ENCODE data around the gene RXRB. TPM values are rescaled to one million over a fixed set of nuclear protein-coding genes. Genes with fewer than 3 reads are reported as not detected.

Gene RXRB
- total RNA-seq, 2 donors from 2014 or later = 33.4 to 36.3 TPM

DNA sequence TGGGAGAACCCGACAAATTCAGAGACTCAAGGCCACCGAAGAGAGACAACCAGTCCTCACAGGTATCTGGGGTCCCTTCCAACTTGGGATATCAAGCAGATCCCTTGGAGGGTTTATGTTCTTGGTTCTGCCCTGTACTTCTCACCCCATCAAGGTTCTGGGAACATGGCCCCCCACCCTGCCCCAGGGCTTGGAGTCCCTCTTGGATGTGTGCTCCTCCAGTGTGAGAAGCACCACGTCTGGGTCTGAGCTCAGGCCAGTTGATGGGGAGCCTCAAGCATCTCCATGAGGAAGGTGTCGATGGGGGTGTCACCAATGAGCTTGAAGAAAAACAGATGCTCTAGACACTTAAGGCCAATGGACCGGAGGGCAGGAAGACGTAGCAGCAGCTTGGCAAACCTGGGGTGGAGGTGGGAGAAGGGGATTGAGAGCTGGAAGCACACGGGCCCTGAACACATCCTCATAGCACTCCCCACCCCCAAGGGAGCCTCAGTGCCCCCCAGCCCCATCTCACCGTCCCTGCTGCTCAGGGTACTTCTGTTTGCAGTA is 6.0 kb downstream of the RXRB start:
- TF ChIP-seq, protein P1, sequence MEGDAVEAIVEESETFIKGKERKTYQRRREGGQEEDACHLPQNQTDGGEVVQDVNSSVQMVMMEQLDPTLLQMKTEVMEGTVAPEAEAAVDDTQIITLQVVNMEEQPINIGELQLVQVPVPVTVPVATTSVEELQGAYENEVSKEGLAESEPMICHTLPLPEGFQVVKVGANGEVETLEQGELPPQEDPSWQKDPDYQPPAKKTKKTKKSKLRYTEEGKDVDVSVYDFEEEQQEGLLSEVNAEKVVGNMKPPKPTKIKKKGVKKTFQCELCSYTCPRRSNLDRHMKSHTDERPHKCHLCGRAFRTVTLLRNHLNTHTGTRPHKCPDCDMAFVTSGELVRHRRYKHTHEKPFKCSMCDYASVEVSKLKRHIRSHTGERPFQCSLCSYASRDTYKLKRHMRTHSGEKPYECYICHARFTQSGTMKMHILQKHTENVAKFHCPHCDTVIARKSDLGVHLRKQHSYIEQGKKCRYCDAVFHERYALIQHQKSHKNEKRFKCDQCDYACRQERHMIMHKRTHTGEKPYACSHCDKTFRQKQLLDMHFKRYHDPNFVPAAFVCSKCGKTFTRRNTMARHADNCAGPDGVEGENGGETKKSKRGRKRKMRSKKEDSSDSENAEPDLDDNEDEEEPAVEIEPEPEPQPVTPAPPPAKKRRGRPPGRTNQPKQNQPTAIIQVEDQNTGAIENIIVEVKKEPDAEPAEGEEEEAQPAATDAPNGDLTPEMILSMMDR (IDR thresholded peaks at IDR 0.05) = no peak

DNA sequence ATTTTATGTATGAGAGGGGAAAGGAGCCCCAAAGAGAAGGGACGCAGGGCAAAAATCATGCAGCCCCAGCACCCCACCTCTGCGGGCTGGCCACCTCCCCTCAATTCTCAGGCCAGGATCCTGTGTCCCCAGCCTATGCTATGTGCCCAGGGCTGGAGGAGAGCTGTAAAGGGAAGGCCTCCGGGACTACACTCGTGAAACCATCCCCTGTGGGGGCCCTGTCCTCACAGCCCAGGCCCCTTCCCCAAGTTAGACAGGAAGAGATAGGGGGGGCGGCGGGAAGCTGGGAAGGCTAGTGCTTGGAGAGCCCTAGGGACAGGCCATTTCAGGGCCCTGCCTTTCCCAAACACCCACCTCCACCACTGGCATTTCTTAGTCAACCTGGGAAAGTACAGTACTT is 6.8 kb downstream of the RXRB start:
- H3K4me1 ChIP-seq = peaks cover 6% of the 10 kb centered on the region
- no peak for DNase-seq
- H3K27me3 ChIP-seq = peaks cover 24% of the 10 kb centered on the region
- no peaks in the 10 kb centered on the region for H3K9me3 ChIP-seq
- H3K27ac ChIP-seq = no peak overlapping the region
- TF ChIP-seq, protein P1 (IDR thresholded peaks at IDR 0.05) = no peak
- peaks cover 3% of the 10 kb centered on the region for H3K36me3 ChIP-seq
- no peak overlapping the region for H3K9ac ChIP-seq (ENCODE audit: low read depth in 2 of 2, low read length in 2 of 2)
- intact Hi-C loops (cut with DNase I) = no loop called here
- H3K4me3 ChIP-seq = no peak overlapping the region

More for the DNA sequence above, 6.0 kb downstream of the RXRB start:
- intact Hi-C loops (cut with DNase I) = no loop called here
- no peak overlapping the region for H3K27ac ChIP-seq
- no peak overlapping the region for H3K4me3 ChIP-seq
- peaks cover 3% of the 10 kb centered on the region for H3K36me3 ChIP-seq
- H3K9ac ChIP-seq (ENCODE audit: low read depth in 2 of 2, low read length in 2 of 2) = no peak overlapping the region
- peaks cover 24% of the 10 kb centered on the region for H3K27me3 ChIP-seq
- no peak for DNase-seq
- peaks cover 6% of the 10 kb centered on the region for H3K4me1 ChIP-seq
- H3K9me3 ChIP-seq = no peaks in the 10 kb centered on the region

DNA sequence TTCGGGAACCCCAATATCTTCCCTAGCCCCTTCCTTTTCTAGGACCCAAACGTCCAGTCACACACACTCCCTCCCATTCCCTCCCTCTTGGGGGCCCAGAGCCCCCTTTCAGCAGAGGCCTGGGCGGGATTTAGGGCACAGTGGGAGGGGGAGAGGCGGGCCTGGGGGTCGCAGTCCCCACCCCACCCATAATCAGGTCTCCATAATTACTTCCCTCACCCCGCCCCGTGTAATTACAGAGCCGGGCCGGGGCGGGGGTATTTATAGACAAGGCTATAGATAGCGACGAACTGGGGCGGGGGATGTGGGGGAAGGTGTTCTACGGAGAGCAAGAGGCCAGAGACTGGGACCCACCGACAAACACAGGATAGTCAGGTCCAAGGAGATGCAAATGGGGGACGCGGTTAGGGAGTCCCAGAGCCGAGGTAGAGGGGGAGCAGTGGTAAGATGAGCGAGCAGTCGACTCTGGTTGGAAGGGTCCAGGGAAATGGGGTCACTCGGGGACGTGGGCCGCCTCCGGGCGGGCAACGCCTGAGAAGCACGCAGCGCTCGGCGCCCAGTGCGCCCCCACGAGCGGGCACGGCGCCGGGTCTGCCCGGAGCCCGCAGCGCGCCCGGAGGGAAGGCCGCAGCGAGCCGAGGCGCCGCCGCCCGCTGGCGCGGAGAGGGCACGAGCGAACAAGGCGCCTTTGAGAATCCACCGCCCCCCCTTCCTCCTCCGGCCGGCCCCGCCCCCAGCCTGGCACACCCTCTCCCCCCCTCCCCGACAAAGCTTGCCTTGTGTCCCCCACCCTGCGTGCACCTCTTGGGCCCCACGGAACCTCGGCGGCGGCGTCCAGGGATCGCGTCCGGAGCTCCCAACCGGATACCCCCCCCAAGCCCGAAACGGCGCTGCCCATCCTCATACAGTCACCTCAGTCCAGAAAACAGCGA is 7.5 kb downstream of the RXRB start:
- Histone ChIP-seq H3K4me3 (peak overlapping the region; percentile 11), H3K36me3 (peaks cover 3% of the 10 kb centered on the region), H3K4me1 (peaks cover 6% of the 10 kb centered on the region), H3K27ac (no peak overlapping the region), H3K9me3 (no peaks in the 10 kb centered on the region), H3K9ac (ENCODE audit: low read depth in 2 of 2, low read length in 2 of 2) (peak overlapping the region; percentile 44 to 47), H3K27me3 (peaks cover 24% of the 10 kb centered on the region)
- intact Hi-C loops (cut with DNase I) = no loop called here
- DNase-seq = no peak
- TF ChIP-seq, protein P1 (IDR thresholded peaks at IDR 0.05) = no peak

DNA sequence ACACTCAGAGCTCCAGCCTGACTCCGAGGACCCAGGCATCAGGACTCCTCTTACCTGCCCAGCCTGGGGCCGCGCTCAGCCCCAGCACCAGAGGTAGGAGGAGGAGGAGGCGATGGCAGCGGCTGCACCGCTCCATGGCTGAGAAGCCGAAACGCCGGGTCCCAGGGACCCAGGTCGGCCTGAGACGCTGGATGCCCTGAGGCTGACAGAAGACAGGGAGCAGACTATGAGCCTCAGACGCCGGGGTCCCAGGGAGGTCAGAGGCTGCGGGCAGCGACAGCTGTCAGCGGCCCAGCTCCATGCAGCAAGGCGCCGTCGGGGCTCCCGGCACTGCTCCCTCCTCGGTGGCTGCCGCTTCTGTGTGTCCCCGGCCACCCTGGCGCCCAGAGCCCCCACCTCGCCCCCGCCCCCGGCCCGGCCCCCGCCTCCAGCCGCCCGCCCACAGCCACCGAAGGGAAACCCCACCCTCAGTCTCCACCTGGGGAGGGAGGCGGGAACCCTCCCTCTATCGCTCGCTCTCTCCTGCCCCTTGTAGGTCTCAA is 8.3 kb downstream of the RXRB start, which contains the start of gene COL11A2:
COL11A2 (minus strand) TSS at position 363 of the 542 bp plus-strand sequence; CDS start at position 136, 227 bp downstream.
- Histone ChIP-seq H3K36me3 (peaks cover 3% of the 10 kb centered on the region), H3K9ac (ENCODE audit: low read depth in 2 of 2, low read length in 2 of 2) (peak within 1 kb of the TSS; percentile 44 to 47), H3K4me3 (peak within 1 kb of the TSS; percentile 11), H3K27me3 (peaks cover 24% of the 10 kb centered on the region), H3K4me1 (peaks cover 6% of the 10 kb centered on the region), H3K9me3 (no peaks in the 10 kb centered on the region), H3K27ac (no peak within 1 kb of the TSS)
- TF ChIP-seq, protein P1 (IDR thresholded peaks at IDR 0.05) = no peak
- no peak for DNase-seq
- intact Hi-C loops (cut with DNase I) = no loop called here

DNA sequence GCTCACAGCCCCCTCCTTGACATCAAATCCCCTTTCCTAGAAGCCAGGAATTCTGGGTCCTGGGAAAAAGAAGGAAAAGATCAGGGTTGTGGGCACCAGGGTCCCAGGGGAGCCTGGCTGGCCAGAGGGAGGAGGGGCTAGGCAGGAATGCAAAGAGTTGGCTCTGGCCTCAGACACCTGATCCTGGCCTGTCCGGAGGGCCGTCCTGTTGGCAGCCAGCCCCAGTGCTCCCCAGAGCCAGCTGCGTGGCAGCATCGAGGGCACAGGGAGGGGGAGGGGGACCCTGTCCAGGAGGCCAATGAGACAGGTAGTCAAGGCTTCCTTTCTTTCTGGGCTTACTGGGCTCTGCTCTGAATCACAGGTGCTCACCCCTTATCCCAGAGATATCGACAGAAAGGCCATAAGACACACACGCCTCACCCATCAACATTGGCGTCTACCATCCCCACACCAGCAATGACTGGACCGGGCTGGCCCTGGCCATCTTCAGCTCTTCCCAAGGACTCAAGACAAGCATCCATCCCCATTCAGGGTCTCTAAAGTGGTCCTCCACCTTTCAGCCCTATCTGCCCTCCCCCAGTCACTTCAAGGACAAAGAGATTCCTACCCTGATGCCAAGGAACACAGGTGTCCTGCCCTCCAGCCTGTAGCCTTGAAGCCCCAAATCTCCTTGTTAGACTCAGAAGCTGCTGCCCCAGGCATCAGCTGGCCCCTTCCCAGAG is 8.9 kb downstream of the RXRB start:
- Histone ChIP-seq H3K4me1 (peaks cover 6% of the 10 kb centered on the region), H3K9ac (ENCODE audit: low read depth in 2 of 2, low read length in 2 of 2) (no peak overlapping the region), H3K36me3 (peaks cover 3% of the 10 kb centered on the region), H3K27ac (no peak overlapping the region), H3K9me3 (no peaks in the 10 kb centered on the region), H3K27me3 (peaks cover 24% of the 10 kb centered on the region), H3K4me3 (no peak overlapping the region)
- no peak for DNase-seq
- TF ChIP-seq, protein P1 (IDR thresholded peaks at IDR 0.05) = no peak
- intact Hi-C loops (cut with DNase I) = no loop called here

Measured in colonic mucosa (tissue), 4 donors.